Measurements from ENCODE around the gene PNKD.
A peak's percentile ranks its signal among the peaks of the same experiment; 100 is the strongest.

Gene PNKD

DNA sequence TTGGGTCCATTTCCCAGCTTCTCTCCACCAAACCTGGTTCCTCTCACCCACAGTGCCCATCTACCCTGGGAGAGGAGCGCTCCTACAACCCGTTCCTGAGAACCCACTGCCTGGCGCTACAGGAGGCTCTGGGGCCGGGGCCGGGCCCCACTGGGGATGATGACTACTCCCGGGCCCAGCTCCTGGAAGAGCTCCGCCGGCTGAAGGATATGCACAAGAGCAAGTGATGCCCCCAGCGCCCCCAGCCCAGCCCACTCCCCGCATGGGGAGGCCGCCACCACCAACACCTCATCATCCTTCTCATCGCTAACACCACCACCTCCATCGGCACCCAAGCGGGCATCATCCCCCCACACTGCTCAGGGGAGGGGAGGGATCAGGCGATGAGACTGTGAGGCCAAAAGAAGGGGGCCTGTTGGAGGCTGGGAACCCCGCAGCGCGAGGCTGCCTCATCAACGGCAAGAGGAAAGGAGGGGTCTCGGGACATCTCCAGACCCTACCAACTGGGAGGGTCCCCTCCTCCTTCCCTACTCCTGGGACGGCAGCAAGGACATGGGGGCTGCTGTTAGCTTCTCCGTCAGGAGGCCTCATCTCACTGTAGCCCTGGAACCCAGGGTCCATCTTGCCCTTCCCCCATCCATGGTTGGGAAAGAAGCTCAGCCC lies 74.6 kb downstream of the PNKD start:
- DNase-seq, result no peak

DNA sequence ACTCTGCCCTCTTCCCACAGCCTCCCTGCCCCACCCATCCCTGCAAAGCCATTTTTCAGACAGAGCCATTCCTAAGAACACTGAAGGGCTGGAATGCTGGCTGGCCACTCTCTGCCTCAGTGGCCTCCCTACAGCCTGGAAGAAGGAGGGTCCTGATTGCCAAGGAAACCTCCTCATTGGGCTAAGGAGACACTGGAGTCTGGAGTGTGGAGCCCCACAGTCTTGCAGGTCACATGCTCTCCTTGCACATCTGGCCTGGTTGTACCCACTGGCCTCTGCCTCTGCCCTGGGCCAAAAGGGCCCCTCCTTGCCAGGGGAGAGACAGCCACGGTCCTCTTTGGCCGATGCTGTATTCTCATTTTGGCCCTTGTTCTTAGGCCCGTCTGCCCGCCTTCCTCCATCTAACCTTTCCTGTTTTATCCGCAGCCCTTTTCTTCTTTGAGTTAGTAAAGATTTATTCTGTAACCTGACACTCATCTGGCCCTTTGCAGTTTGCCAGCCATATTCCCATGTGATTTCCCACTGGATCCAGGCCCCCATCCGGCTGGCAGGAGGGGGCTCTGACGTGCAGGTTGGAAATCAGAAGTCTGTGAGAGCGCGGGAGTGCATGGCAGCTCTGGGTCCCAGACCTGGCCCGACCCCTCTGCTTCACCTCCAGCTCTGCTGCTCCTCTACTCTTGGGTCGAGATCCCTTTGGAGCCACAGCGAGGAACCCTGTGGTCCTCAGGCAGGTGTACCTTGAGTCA lies 75.3 kb downstream of the PNKD start:
- no peak for DNase-seq

GRCh38 chr2:218347172-218347571 lies 76.9 kb downstream of the PNKD start:
- no peak for DNase-seq

GRCh38 chr2:218354045-218354444 lies 83.7 kb downstream of the PNKD start:
- DNase-seq, result no peak

- no peak for DNase-seq
Measured at GRCh38 chr2:218354850-218355443, 84.6 kb downstream of the PNKD start.

DNA sequence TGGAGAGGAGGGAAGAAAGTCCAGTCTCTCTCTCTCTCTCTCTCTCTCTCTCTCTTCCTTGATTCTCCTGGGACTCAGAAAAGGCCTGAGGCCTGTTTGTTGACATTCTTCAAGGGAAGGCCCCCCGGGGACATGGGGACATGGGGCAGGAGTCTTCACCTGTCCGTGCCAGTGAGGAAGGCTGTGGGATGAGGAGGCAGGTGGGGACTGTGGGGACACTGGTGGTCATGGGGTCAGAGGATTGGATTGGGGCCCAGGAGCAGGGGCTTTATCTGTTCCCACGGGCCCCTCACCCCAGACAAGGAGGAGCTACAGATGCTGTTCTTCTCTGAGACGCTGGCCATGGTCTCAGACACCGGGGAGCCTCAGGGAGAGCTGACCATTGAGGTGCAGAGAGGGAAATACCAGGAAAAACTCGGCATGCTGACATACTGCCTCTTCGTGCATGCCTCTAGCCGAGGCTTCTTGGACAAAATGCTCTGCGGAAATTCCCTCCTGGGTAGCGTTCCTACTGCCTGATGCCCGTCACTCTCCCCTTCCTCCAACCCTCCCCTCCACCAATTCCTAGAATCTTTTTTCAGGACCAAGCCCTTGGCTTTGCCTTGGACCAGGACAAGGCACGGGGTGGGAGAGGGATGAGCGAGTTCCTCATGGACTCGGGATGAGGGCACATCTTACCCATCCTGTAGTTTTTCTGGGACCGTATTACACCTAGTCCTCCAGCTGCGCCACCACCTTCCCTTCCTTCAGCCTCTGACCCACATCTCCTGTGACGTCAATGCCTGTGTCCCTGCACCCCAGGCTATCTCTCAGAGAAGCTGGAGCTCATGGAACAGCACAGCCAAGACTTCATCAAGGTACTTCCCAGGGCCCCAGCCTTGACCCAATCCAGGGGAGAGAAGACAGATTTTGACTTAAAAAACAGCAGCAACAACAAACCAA lies 87.2 kb downstream of the PNKD start:
- DNase-seq, result no peak

DNA sequence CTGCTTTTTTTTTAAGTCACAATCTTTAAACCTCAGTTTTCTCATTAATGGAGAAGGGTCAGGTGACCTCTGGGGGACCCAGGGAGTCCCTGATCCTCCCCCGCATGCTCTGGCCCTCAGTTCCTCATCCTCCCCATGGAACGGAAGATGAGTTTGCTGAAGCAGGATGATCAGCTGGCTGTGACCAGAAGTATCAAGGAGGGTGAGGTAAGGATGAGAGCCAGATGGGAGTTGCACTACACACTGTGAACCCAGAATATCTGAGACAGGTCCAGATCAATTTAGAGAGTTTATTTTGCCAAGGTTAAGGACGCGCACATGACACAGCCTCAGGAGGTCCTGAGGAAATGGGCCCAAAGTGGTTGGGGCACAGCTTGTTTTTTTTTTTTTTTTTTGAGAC lies 90.1 kb downstream of the PNKD start:
- no peak for DNase-seq

DNA sequence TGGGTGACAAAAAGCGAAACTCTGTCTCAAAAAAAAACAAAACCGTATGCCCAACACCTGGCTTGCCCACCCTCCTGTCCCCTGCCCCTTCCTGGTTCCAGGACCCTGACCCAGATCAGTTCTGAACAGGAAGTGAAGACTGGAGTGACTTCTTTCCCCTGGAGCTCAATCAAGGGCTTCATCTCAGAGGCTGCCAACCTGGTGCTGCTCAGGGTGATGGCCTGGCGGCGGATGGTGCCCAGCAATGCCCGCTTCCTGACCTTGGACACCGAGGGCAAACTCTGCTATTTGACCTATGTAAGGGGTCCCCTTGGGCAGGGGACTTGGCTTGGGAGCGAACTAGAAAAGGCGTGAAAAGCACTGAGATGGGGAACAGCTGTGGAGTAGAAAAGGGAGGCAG lies 92.3 kb downstream of the PNKD start:
- no peak for DNase-seq

- no peak for DNase-seq
Measured at GRCh38 chr2:218363736-218364135, 93.4 kb downstream of the PNKD start.

GRCh38 chr2:218364196-218364595 lies 93.9 kb downstream of the PNKD start:
- no peak for DNase-seq

DNA sequence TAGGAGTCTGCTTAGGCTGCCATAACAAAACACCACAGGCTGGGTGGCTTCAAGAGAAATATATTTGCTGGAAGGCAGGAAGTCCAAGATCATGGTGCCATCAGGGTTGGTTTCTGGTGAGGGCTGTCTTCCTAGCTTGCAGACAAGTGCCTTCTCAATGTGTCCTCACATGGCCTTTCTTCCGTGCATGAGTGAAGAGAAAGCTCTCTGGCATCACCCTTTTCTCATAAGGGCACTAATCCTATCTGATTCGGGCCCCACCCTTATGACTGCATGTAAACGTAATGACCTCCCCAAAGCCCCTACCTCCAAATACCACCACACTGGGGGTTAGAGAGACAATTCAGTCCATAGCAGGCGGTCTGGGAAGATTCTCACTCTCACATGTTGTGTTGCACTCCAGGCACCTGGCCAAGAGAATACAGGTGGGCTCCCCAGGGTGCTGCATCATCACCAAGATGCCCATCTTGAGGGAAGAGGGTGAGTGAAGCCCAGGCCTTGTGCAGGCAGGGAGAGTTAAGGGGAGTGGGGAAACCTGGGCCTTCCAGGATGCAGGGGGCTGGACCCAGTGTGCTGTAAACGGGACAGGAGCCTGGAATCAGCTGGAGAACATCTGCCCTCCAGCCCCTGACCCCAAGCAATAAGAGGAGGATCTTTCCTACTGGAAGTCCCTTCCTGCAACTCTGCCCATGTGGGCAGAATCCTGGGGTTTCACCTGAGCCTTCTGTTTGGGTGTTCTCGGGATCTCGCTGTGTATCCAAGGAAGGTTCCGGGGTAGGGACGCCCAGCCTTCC lies 96.5 kb downstream of the PNKD start:
- DNase-seq, result no peak

DNA sequence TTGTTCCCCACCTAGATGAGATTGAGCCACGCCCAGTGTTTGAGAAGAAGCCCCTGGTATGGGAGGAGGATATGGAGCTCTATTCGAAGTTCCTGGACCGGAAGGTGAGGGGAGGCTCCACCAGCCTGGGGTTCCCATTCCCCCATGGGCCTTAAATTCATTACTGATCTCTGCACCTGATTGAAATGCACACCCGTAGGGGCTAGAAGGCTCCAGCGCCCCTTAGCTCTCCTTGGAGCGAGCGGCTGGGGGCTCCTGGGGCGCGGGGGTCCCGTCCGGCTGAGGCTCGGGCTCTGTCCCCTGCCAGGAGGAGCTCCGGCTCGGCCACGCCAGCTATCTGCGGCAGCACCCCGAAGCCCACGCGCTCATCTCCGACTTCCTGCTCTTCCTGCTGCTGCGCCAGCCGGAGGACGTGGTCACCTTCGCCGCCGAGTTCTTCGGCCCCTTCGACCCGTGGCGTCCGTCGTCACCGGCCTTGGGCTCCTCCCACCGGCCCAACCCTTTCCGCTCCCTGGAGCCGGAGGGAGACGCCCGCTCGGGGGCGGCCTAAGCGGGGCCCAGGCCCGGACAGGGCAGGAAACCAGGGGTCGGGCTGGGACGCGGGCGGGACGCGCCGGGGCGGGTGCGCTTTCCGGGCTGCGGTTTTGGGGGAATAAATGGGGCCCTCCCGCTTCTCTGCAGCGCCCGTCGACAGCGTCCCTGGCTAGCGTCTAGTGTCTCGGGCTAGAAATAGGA lies 97.3 kb downstream of the PNKD start:
- DNase-seq, result peak; percentile 74

GRCh38 chr2:218368150-218368528 lies 97.8 kb downstream of the PNKD start:
- DNase-seq, result no peak

GRCh38 chr2:218368621-218369153 lies 98.4 kb downstream of the PNKD start:
- DNase-seq, result no peak

DNA sequence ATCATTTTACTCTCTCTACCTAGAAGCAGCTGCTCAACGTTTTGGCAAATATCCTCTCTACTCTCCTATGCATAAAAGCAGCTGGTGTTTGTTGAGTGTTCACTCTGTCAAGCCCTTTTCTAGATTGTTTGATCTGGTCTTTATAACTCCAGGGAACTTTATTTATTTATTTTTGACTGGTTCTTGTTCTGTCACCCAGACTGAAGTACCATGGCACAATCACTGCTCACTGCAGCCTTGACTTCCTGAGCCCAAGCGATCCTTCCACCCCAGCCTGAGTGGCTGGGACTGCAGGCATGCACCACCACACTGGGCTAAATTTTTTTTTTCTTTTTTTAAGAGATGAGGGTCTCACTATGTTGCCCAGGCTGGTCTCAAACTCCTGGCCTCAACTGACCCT lies 99.0 kb downstream of the PNKD start:
- no peak for DNase-seq

- peak; percentile 17 for DNase-seq
Measured at GRCh38 chr2:218370410-218371063, 100.2 kb downstream of the PNKD start.

DNA sequence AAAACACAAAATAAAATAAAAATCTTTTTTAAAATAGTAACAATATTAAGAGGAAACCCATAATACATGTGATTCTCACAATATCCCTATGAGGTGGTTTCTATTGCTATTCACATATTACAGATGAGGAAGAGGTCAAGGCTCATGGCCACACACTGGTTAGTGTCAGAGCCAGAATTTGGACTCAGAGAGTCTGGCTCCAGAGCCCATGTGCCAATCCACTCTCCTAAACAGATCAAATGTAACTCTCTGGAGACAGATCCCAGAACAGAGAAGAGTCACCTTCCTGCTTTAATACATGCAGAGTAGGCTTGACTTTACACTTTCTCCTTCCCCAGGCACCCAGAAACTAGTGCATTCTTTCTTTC lies 101.6 kb downstream of the PNKD start:
- DNase-seq, result no peak

GRCh38 chr2:218374795-218375194 lies 104.5 kb downstream of the PNKD start:
- DNase-seq, result no peak

DNA sequence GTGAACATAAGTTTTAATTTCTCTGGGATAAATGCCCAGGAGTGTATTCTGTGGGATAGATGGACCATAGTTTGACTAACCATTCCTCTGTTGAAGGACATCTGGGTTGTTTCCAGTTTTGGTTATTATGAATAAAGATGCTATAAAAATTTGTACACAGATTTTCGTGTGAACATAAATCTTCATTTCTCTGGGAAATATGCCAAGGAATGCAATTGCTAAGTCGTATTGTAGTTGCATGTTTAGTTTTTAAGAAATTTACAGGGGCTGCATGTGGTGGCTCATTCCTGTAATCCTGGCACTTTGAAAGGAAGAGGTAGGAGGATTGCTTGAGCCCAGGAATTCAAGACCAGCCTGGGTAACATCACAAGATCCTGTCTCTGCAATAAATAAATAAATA lies 104.9 kb downstream of the PNKD start:
- DNase-seq, result peak; percentile 48

GRCh38 chr2:218378053-218378452 lies 107.7 kb downstream of the PNKD start:
- DNase-seq, result no peak
